Endothelial cell of umbilical vein (primary cell): ENCODE data around the gene MGAT4D. TPM values are rescaled to one million over a fixed set of nuclear protein-coding genes. Genes with fewer than 3 reads are reported as not detected.

ENCODE experiments used
- BruUV-seq: library from RNA; stranded (reverse); fragments of 400-500 nt; replicated peaks from 2 replicates; lab custom pipeline; 2021; lab: Mats Ljungman, UMichigan
- CTCF ChIA-PET: fragments of 300-600, 350-600 bp; sonication (Branson Sonifier 250); formaldehyde crosslinking; loops from one replicate; lab custom pipeline; 2021; ENCODE audit warnings: antibody characterized with exemption, inconsistent platforms; lab: Charles Lee
- POLR2A ChIA-PET: fragments of 300-600, 350-600 bp; sonication (Branson Sonifier 250); formaldehyde crosslinking; loops from one replicate; lab custom pipeline; 2021; ENCODE audit warnings: antibody characterized with exemption, inconsistent platforms; lab: Charles Lee
- DNase-seq: peaks from one replicate; pipeline ENCODE4 v3.0.0-alpha.2; 2011; ENCODE audit warnings: low read depth, low spot score
- FAIRE-seq: peaks from 2 replicates; lab custom pipeline; 2011; peaks lifted over from hg19 to GRCh38; lab: Jason Lieb, UNC
- H2AFZ ChIP-seq: 2 replicates; pipeline ENCODE4 v1.6.0; 2012; ENCODE audit warnings: low read depth, low read length, control low read depth, inconsistent platforms
- H3K27ac ChIP-seq: 2 replicates; pipeline ENCODE4 v1.5.1; 2011; ENCODE audit warnings: low read depth, mild to moderate bottlenecking, control low read depth, low read length, moderate library complexity; ENCODE audit not compliant: insufficient read depth
- H3K27me3 ChIP-seq, 2 experiments: 2 replicates each; pipeline versions ENCODE4 v1.6.0 to v1.6.1; 2011; ENCODE audit warnings: low read length in 2 of 2, mixed read lengths in 1 of 2; ENCODE audit not compliant: control insufficient read depth in 2 of 2, insufficient read depth in 2 of 2
- H3K36me3 ChIP-seq, 2 experiments: 2 replicates in 1 of 2; 3 replicates in 1 of 2; pipeline ENCODE4 v1.5.1; 2011; ENCODE audit warnings: low read length in 2 of 2, mild to moderate bottlenecking in 1 of 2, moderate library complexity in 1 of 2; ENCODE audit not compliant: control insufficient read depth in 2 of 2, insufficient read depth in 2 of 2; ENCODE audit errors: extremely low read depth in 1 of 2
- H3K4me1 ChIP-seq: 3 replicates; pipeline ENCODE4 v1.5.1; 2011; ENCODE audit warnings: mild to moderate bottlenecking, low read length; ENCODE audit not compliant: control insufficient read depth, insufficient read depth; ENCODE audit errors: extremely low read depth
- H3K4me2 ChIP-seq: 2 replicates; pipeline ENCODE4 v1.6.1; 2011; ENCODE audit warnings: low read length, control low read depth, mixed read lengths; ENCODE audit not compliant: insufficient read depth
- H3K4me3 ChIP-seq, 3 experiments: fragments of 200-600 bp in 1 of 3; sonication (generic), shearing (Covaris generic) in 1 of 3; replicated peaks in 1 of 3; 2 replicates each; pipeline ENCODE4 v1.5.1; 2011 to 2016; ENCODE audit warnings: control low read depth in 3 of 3, low read length in 3 of 3, mild to moderate bottlenecking in 2 of 3, inconsistent platforms in 1 of 3, low read depth in 1 of 3, moderate library complexity in 1 of 3; ENCODE audit not compliant: insufficient read depth in 1 of 3
- H3K79me2 ChIP-seq: 2 replicates; pipeline ENCODE4 v1.6.0; 2012; ENCODE audit warnings: low read length, inconsistent platforms; ENCODE audit not compliant: control insufficient read depth, insufficient read depth
- H3K9ac ChIP-seq: replicated peaks from 2 replicates; pipeline ENCODE3; 2011; ENCODE audit warnings: low read length, control low read depth; ENCODE audit not compliant: insufficient read depth; ENCODE audit errors: extremely low read depth
- H3K9me1 ChIP-seq: replicated peaks from 3 replicates; pipeline ENCODE4 v1.6.0; 2011; ENCODE audit warnings: mild to moderate bottlenecking, low read length; ENCODE audit not compliant: control insufficient read depth, insufficient read depth; ENCODE audit errors: extremely low read depth
- H3K9me3 ChIP-seq: replicated peaks from 2 replicates; pipeline ENCODE4 v1.5.1; 2012; ENCODE audit warnings: low read length, inconsistent platforms; ENCODE audit not compliant: control insufficient read depth, insufficient read depth
- H4K20me1 ChIP-seq: replicated peaks from 2 replicates; pipeline ENCODE3; 2011; ENCODE audit warnings: mild to moderate bottlenecking, low read length; ENCODE audit not compliant: control insufficient read depth, insufficient read depth; ENCODE audit errors: extremely low read depth
- EZH2 ChIP-seq: IDR thresholded peaks from 2 replicates; pipeline ENCODE4 v1.6.1; 2012; ENCODE audit warnings: borderline replicate concordance, low read depth, mild to moderate bottlenecking, moderate library complexity, low read length, inconsistent platforms; ENCODE audit not compliant: severe bottlenecking
- FOS ChIP-seq: IDR thresholded peaks from 2 replicates; pipeline ENCODE4 v1.6.1; 2011; ENCODE audit warnings: mild to moderate bottlenecking, low read length, moderate library complexity, borderline replicate concordance; ENCODE audit not compliant: insufficient read depth
- GATA2 ChIP-seq: IDR thresholded peaks from 2 replicates; pipeline ENCODE4 v1.7.0; 2011; ENCODE audit warnings: low read depth, mild to moderate bottlenecking, moderate library complexity, mixed read lengths, low read length; ENCODE audit not compliant: insufficient read length, insufficient read depth
- JUN ChIP-seq: IDR thresholded peaks from 2 replicates; pipeline ENCODE4 v1.6.1; 2011; ENCODE audit warnings: borderline replicate concordance, low read depth; ENCODE audit not compliant: insufficient read length, insufficient read depth
- MYC ChIP-seq: IDR thresholded peaks from one replicate; pipeline ENCODE4 v1.6.1; 2011; ENCODE audit warnings: mild to moderate bottlenecking, low read depth, low read length
- POLR2A ChIP-seq: IDR thresholded peaks from 2 replicates; pipeline ENCODE4 v1.6.1; 2012; ENCODE audit warnings: low read depth, mild to moderate bottlenecking, control low read depth, low read length
- POLR2AphosphoS5 ChIP-seq: IDR thresholded peaks from 2 replicates; pipeline ENCODE4 v1.6.1; 2012; ENCODE audit warnings: low read depth, mild to moderate bottlenecking, control low read depth, low read length, moderate library complexity; ENCODE audit not compliant: insufficient read depth
- dilution Hi-C: fragments of 300-500 bp; cut with MboI; formaldehyde crosslinking; loops from one replicate; pipeline ENCODE4 v1.15.0; 2019; ENCODE audit warnings: low sequenced_read_pairs; ENCODE audit not compliant: extremely low pct_ligation_motif_present
- intact Hi-C: fragments of 100-400 bp; cut with micrococcal nuclease; formaldehyde crosslinking; loops from one replicate; pipeline ENCODE4 v1.10.0; 2022
- polyA plus RNA-seq, 4 experiments: library from polyadenylated mRNA; depleted of rRNA in 3 of 4; stranded (reverse) in 3 of 4; unstranded in 1 of 4; fragments of >200 nt; gene quantifications; 2 replicates each; pipeline versions ENCODE4 v1.2.1 to v1.2.3, GENCODE V29; 2011 to 2012; ENCODE audit warnings: missing spikeins in 1 of 4
- total RNA-seq: library from RNA; stranded (reverse); gene quantifications from 2 replicates; pipeline ENCODE4 v1.2.3, GENCODE V29; 2021
- TF ChIP-seq, protein P1 (sequence below), 2 donors: IDR thresholded peaks; 1 replicate in 1 of 2; 2 replicates in 1 of 2; pipeline ENCODE4 v1.5.1; 2011; ENCODE audit warnings: low read length in 2 of 2, mild to moderate bottlenecking in 2 of 2, moderate library complexity in 2 of 2, control low read depth in 1 of 2, inconsistent platforms in 1 of 2, low read depth in 1 of 2; ENCODE audit not compliant: insufficient read depth in 1 of 2; ENCODE audit errors: extremely low read depth in 1 of 2
- TF ChIP-seq, protein P2 (sequence below): IDR thresholded peaks from 2 replicates; pipeline ENCODE4 v1.6.1; 2011; ENCODE audit not compliant: insufficient read depth, insufficient read length

Gene MGAT4D
- total and polyA plus RNA-seq, 2 donors (not counting 3 experiments of a cell fraction or from before 2014, with no cell fraction given): not detected

DNA sequence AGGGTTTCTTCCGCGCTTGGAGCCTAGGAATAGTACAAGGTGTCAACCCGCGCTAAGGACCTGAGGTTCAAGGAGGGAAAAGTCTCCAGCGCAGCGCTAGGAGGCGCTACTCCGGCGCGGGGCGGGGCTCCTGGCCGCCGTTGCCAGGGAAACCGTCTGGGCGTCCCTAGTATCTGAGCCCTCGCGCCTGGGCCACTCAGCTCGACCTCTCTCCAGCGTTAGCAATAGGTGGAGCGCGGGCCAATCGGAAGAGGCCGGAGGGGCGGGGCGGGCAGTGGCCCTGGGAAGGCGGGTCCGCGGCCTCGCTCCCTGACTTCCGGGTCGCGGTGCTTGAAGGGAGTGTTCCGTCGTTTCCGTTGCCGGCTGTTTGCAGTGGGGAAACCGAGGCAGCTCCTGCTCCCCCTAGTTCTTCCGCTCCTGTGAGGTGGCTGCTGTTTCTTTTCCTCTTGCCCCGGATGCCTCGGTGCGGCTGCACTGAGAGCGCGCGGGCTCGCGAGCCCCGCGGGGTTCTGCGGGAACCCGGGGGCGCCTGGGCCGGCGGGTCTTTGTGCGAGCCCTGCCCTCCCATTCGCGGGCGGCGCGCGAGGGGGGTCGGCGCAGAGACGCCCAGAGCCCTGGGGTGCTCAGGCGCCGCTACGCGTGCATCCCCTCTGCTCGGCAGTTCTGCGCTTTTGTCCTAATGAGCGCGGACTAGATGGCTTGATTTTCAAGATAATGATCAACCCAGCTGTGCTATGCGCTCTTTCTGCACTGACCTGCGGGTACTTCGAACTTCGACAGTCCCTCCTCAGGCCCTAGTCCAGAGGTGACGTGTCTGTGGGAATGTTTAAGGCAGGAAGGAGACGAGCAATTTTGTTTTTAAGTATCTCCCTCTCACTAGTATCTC, 26.0 kb upstream of the MGAT4D start, which contains the start of gene ELMOD2:
TSS of gene ELMOD2 (plus strand) at position 312 of the 886 bp plus-strand sequence. CDS start 1,261 bp downstream, outside the sequence.
- Histone ChIP-seq H3K4me1 (peaks cover 14% of the 10 kb centered on the region), H3K9ac (peak within 1 kb of the TSS; percentile 83), H3K9me3 (no peaks in the 10 kb centered on the region), H3K36me3 (no peaks in the 10 kb centered on the region), H3K4me2 (peak within 1 kb of the TSS; percentile 88), H3K9me1 (no peaks in the 10 kb centered on the region), H3K79me2 (no peaks in the 10 kb centered on the region), H3K27ac (peak within 1 kb of the TSS; percentile 21), H3K4me3 (peak within 1 kb of the TSS; percentile 38 to 87 (median 83)), H2AFZ (peak within 1 kb of the TSS; percentile 79), H3K27me3 (peaks cover 0 to 2% of the 10 kb centered on the region in 2 experiments), H4K20me1 (no peaks in the 10 kb centered on the region)
- TSS peak; percentile 61 for BruUV-seq
- CTCF ChIA-PET: interaction anchor here (0.6 to 1.9 kb wide), 19 partner anchors 9 to 825 kb away, joined by 3 to 11 read pairs (median 4); partner anchors contain the start of gene CLGN
- TF ChIP-seq FOS (no peak), MYC (no peak), GATA2 (peak; percentile 85), EZH2 (no peak), POLR2AphosphoS5 (peak; percentile 88), POLR2A (peak; percentile 80), JUN (no peak)
- TF ChIP-seq, protein P1, sequence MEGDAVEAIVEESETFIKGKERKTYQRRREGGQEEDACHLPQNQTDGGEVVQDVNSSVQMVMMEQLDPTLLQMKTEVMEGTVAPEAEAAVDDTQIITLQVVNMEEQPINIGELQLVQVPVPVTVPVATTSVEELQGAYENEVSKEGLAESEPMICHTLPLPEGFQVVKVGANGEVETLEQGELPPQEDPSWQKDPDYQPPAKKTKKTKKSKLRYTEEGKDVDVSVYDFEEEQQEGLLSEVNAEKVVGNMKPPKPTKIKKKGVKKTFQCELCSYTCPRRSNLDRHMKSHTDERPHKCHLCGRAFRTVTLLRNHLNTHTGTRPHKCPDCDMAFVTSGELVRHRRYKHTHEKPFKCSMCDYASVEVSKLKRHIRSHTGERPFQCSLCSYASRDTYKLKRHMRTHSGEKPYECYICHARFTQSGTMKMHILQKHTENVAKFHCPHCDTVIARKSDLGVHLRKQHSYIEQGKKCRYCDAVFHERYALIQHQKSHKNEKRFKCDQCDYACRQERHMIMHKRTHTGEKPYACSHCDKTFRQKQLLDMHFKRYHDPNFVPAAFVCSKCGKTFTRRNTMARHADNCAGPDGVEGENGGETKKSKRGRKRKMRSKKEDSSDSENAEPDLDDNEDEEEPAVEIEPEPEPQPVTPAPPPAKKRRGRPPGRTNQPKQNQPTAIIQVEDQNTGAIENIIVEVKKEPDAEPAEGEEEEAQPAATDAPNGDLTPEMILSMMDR (IDR thresholded peaks at IDR 0.05; ENCODE audit: extremely low read depth in 1 of 2, insufficient read depth in 1 of 2, low read depth in 1 of 2, low read length in 2 of 2): peak; percentile 97 to 99
- TF ChIP-seq, protein P2, sequence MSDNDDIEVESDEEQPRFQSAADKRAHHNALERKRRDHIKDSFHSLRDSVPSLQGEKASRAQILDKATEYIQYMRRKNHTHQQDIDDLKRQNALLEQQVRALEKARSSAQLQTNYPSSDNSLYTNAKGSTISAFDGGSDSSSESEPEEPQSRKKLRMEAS: peak; percentile 65
- FAIRE-seq: peak; percentile 94
- peak; percentile 97 for DNase-seq
- dilution Hi-C loops: no loop called here
- intact Hi-C loops: loop anchor here (1.0 to 2.0 kb wide), 6 partner anchors 87 to 609 kb away; partner anchors contain the start of genes CLGN, RNF150, SCOC and TBC1D9
- POLR2A ChIA-PET: interaction anchor here (1.1 to 1.2 kb wide), 2 partner anchors 9 to 151 kb away, joined by 3 to 4 read pairs; partner anchors contain the start of gene SCOC
